H9 (cell line): ENCODE measurements around the gene CPLX1. TPM values are rescaled to one million over a fixed set of nuclear protein-coding genes. Genes with fewer than 3 reads are reported as not detected.

Experiments used
- DNase-seq: peaks from one replicate; pipeline ENCODE4 v3.0.0-alpha.2; 2017
- H2AFZ ChIP-seq: one replicate; pipeline ENCODE4 v1.6.1; 2013; ENCODE audit warnings: mild to moderate bottlenecking, low read length, control low read depth, moderate library complexity
- H2AK5ac ChIP-seq: 2 replicates; pipeline ENCODE4 v1.6.1; 2013; ENCODE audit warnings: low read length, control low read depth, mixed read lengths; ENCODE audit not compliant: insufficient read length
- H2BK120ac ChIP-seq: one replicate; pipeline ENCODE4 v1.6.1; 2013; ENCODE audit warnings: low read depth, mild to moderate bottlenecking, low read length, control low read depth, inconsistent platforms; ENCODE audit not compliant: poor library complexity, severe bottlenecking
- H2BK12ac ChIP-seq: 2 replicates; pipeline ENCODE4 v1.6.1; 2013; ENCODE audit warnings: low read length, control low read depth, mixed read lengths, low read depth; ENCODE audit not compliant: insufficient read length
- H2BK15ac ChIP-seq: 2 replicates; pipeline ENCODE4 v1.6.1; 2013; ENCODE audit warnings: low read depth, low read length, control low read depth
- H2BK20ac ChIP-seq: one replicate; pipeline ENCODE4 v1.6.1; 2013; ENCODE audit warnings: low read depth, mild to moderate bottlenecking, low read length, control low read depth, inconsistent platforms; ENCODE audit not compliant: poor library complexity, severe bottlenecking
- H2BK5ac ChIP-seq: 2 replicates; pipeline ENCODE4 v1.6.1; 2013; ENCODE audit warnings: low read length, control low read depth, mixed read lengths; ENCODE audit not compliant: insufficient read length
- H3K14ac ChIP-seq: 2 replicates; pipeline ENCODE4 v1.6.1; 2013; ENCODE audit warnings: low read length, control low read depth; ENCODE audit not compliant: insufficient read depth
- H3K18ac ChIP-seq: 2 replicates; pipeline ENCODE4 v1.6.1; 2013; ENCODE audit warnings: low read depth, mild to moderate bottlenecking, mixed read lengths, low read length, control low read depth; ENCODE audit not compliant: insufficient read length
- H3K23ac ChIP-seq: 2 replicates; pipeline ENCODE4 v1.6.1; 2013; ENCODE audit warnings: low read length, control low read depth, mixed read lengths, low read depth; ENCODE audit not compliant: insufficient read length
- H3K23me2 ChIP-seq: 2 replicates; pipeline ENCODE4 v1.6.1; 2013; ENCODE audit warnings: low read depth, mild to moderate bottlenecking, mixed read lengths, low read length, control low read depth; ENCODE audit not compliant: insufficient read length, poor library complexity, severe bottlenecking
- H3K27ac ChIP-seq: 2 replicates; pipeline ENCODE4 v1.5.1; 2013; ENCODE audit warnings: low read length, control low read depth, mixed read lengths, low read depth; ENCODE audit not compliant: insufficient read length
- H3K27me3 ChIP-seq: 2 replicates; pipeline ENCODE4 v1.6.1; 2013; ENCODE audit warnings: low read length, control low read depth, inconsistent platforms; ENCODE audit not compliant: insufficient read depth
- H3K4ac ChIP-seq: 2 replicates; pipeline ENCODE4 v1.6.1; 2013; ENCODE audit warnings: low read depth, mild to moderate bottlenecking, control low read depth, inconsistent platforms, low read length, moderate library complexity
- H3K4me1 ChIP-seq: 2 replicates; pipeline ENCODE4 v1.6.1; 2013; ENCODE audit warnings: low read length, control low read depth, inconsistent platforms; ENCODE audit not compliant: insufficient read depth
- H3K4me2 ChIP-seq: 2 replicates; pipeline ENCODE4 v1.6.1; 2013; ENCODE audit warnings: low read length, control low read depth, mixed read lengths; ENCODE audit not compliant: insufficient read length, insufficient read depth
- H3K56ac ChIP-seq: 2 replicates; pipeline ENCODE4 v1.6.1; 2013; ENCODE audit warnings: low read depth, mild to moderate bottlenecking, mixed read lengths, low read length, control low read depth; ENCODE audit not compliant: insufficient read length
- H3K79me1 ChIP-seq: 2 replicates; pipeline ENCODE4 v1.6.1; 2013; ENCODE audit warnings: low read depth, mild to moderate bottlenecking, moderate library complexity, low read length, control low read depth, inconsistent platforms; ENCODE audit not compliant: insufficient read depth, poor library complexity, severe bottlenecking
- H3K79me2 ChIP-seq: 2 replicates; pipeline ENCODE4 v1.6.1; 2013; ENCODE audit warnings: low read length, control low read depth, inconsistent platforms; ENCODE audit not compliant: insufficient read depth
- H3K9ac ChIP-seq: 2 replicates; pipeline ENCODE4 v1.6.1; 2013; ENCODE audit warnings: low read length, control low read depth, mixed read lengths; ENCODE audit not compliant: insufficient read length; ENCODE audit errors: extremely low read depth
- H3K9me3 ChIP-seq: one replicate; pipeline ENCODE4 v1.6.1; 2013; ENCODE audit warnings: low read depth, low read length, inconsistent platforms; ENCODE audit not compliant: control insufficient read depth
- H3T11ph ChIP-seq: one replicate; pipeline ENCODE4 v1.6.1; 2013; ENCODE audit warnings: mild to moderate bottlenecking, low read length, control low read depth, inconsistent platforms
- H4K20me1 ChIP-seq: one replicate; pipeline ENCODE4 v1.6.1; 2013; ENCODE audit not compliant: control insufficient read depth, insufficient read length, insufficient read depth
- H4K5ac ChIP-seq: 2 replicates; pipeline ENCODE4 v1.6.1; 2013; ENCODE audit warnings: low read depth, mild to moderate bottlenecking, mixed read lengths, low read length, control low read depth; ENCODE audit not compliant: insufficient read length
- H4K8ac ChIP-seq: replicated peaks from 2 replicates; pipeline ENCODE4 v1.6.1; 2013; ENCODE audit warnings: low read length, control low read depth, mixed read lengths, low read depth; ENCODE audit not compliant: insufficient read length
- H4K91ac ChIP-seq: 2 replicates; pipeline ENCODE4 v1.6.1; 2013; ENCODE audit warnings: low read depth, mild to moderate bottlenecking, moderate library complexity, mixed read lengths, low read length, control low read depth; ENCODE audit not compliant: insufficient read length
- H3K27ac Mint-ChIP-seq, 3 experiments: 2 replicates in 2 of 3; 3 replicates in 1 of 3; pipeline ENCODE4 v1.8.0; 2020 to 2021; ENCODE audit warnings: mixed read lengths in 3 of 3, mild to moderate bottlenecking in 1 of 3, moderate library complexity in 1 of 3
- H3K27me3 Mint-ChIP-seq: 2 replicates; pipeline ENCODE4 v1.8.0; 2021; ENCODE audit warnings: low read depth, mild to moderate bottlenecking, moderate library complexity, mixed read lengths
- H3K36me3 Mint-ChIP-seq, 3 experiments: 2 replicates in 2 of 3; 3 replicates in 1 of 3; pipeline ENCODE4 v1.8.0; 2020 to 2021; ENCODE audit warnings: low read depth in 3 of 3, mixed read lengths in 3 of 3; ENCODE audit not compliant: insufficient read depth in 1 of 3
- H3K4me1 Mint-ChIP-seq, 2 experiments: 2 replicates each; pipeline ENCODE4 v1.8.0; 2020; ENCODE audit warnings: mixed read lengths in 2 of 2
- H3K4me3 Mint-ChIP-seq, 2 experiments: 2 replicates in 1 of 2; 3 replicates in 1 of 2; pipeline ENCODE4 v1.8.0; 2020 to 2021; ENCODE audit warnings: mild to moderate bottlenecking in 2 of 2, mixed read lengths in 2 of 2, moderate library complexity in 1 of 2
- H3K9me3 Mint-ChIP-seq, 2 experiments: 2 replicates in 1 of 2; 3 replicates in 1 of 2; pipeline ENCODE4 v1.8.0; 2020; ENCODE audit warnings: mild to moderate bottlenecking in 2 of 2, mixed read lengths in 2 of 2, moderate library complexity in 1 of 2
- WGBS: extraction: QIAGEN DNeasy Blood & Tissue Kit; methylation state at CpG from one replicate; pipeline ENCODE4 v1.1.7; 2013; ENCODE audit warnings: missing lambda C conversion rate, low lambda C conversion rate, mixed read lengths; ENCODE audit not compliant: insufficient read length; ENCODE audit errors: extremely low coverage; 5-methylcytosine and 5-hydroxymethylcytosine counted together
- total RNA-seq: library from RNA; stranded (reverse); gene quantifications from 2 replicates; pipeline ENCODE4 v1.2.1, GENCODE V29; 2021
- TF ChIP-seq, protein P1 (sequence below): fragments of 200-600 bp; sonication (generic); conservative IDR thresholded peaks from 3 replicates; pipeline ENCODE4 v1.8.0; 2021; ENCODE audit warnings: antibody characterized with exemption, mild to moderate bottlenecking

Gene CPLX1
- total RNA-seq, 1 experiment from 2014 or later = 0.90 TPM

- H2AFZ ChIP-seq = no peak overlapping the region
- no peak overlapping the region for H2BK120ac ChIP-seq
- WGBS = no CpG with 5 or more reads among the region's 14 CpGs
- H3K23ac ChIP-seq = no peak overlapping the region
- H2BK20ac ChIP-seq = no peak overlapping the region
- no peaks in the 10 kb centered on the region for H3K4me1 Mint-ChIP-seq
- H3K36me3 Mint-ChIP-seq = no peaks in the 10 kb centered on the region; a peak in 1 of 7 replicates
- no peaks in the 10 kb centered on the region for H3K23me2 ChIP-seq
- H2BK15ac ChIP-seq = no peak overlapping the region
- no peak overlapping the region for H3K9ac ChIP-seq
- H4K91ac ChIP-seq = no peak overlapping the region
- H3K79me1 ChIP-seq = no peaks in the 10 kb centered on the region
- H3K4ac ChIP-seq = no peak overlapping the region
- no peak overlapping the region for H2AK5ac ChIP-seq
- TF ChIP-seq, protein P1, sequence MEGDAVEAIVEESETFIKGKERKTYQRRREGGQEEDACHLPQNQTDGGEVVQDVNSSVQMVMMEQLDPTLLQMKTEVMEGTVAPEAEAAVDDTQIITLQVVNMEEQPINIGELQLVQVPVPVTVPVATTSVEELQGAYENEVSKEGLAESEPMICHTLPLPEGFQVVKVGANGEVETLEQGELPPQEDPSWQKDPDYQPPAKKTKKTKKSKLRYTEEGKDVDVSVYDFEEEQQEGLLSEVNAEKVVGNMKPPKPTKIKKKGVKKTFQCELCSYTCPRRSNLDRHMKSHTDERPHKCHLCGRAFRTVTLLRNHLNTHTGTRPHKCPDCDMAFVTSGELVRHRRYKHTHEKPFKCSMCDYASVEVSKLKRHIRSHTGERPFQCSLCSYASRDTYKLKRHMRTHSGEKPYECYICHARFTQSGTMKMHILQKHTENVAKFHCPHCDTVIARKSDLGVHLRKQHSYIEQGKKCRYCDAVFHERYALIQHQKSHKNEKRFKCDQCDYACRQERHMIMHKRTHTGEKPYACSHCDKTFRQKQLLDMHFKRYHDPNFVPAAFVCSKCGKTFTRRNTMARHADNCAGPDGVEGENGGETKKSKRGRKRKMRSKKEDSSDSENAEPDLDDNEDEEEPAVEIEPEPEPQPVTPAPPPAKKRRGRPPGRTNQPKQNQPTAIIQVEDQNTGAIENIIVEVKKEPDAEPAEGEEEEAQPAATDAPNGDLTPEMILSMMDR = no peak
- H3K79me2 ChIP-seq = no peaks in the 10 kb centered on the region
- no peak overlapping the region for H2BK12ac ChIP-seq
- H4K8ac ChIP-seq = no peak overlapping the region
- peaks cover 34% of the 10 kb centered on the region for H3K27me3 ChIP-seq
- H3T11ph ChIP-seq = no peak overlapping the region
- H3K9me3 ChIP-seq = no peaks in the 10 kb centered on the region
- no peak for DNase-seq
- no peak overlapping the region for H2BK5ac ChIP-seq
- H3K4me3 Mint-ChIP-seq = no peak overlapping the region; a peak in 1 of 5 replicates
- H4K20me1 ChIP-seq = no peaks in the 10 kb centered on the region
- no peak overlapping the region for H4K5ac ChIP-seq
- no peak overlapping the region for H3K56ac ChIP-seq
- no peaks in the 10 kb centered on the region for H3K4me1 ChIP-seq
- H3K27ac Mint-ChIP-seq = no peak overlapping the region
- peaks cover 100% of the 10 kb centered on the region for H3K27me3 Mint-ChIP-seq
- no peak overlapping the region for H3K14ac ChIP-seq
- H3K18ac ChIP-seq = no peak overlapping the region
- H3K9me3 Mint-ChIP-seq = peaks cover 0 to 6% of the 10 kb centered on the region in 2 experiments; a peak in 3 of 5 replicates
- H3K27ac ChIP-seq = no peak overlapping the region
- no peak overlapping the region for H3K4me2 ChIP-seq
Observed at GRCh38 chr4:814312-814850, 11.5 kb downstream of the CPLX1 start.
